ENCODE measurements around the gene MDFI. TPM values are rescaled to one million over a fixed set of nuclear protein-coding genes. Genes with fewer than 3 reads are reported as not detected.

The MDFI gene
- total RNA-seq, 2 experiments from 2014 or later: not detected

- Histone ChIP-seq H3K27me3 (ENCODE audit: control insufficient read depth in 1 of 2, insufficient read depth in 2 of 2, low read length in 2 of 2) (peaks cover 0 to 6% of the 10 kb centered on the region in 2 experiments), H3K9me3 (ENCODE audit: control insufficient read depth in 1 of 2, insufficient read depth in 1 of 2, low read length in 2 of 2) (peaks cover 0 to 3% of the 10 kb centered on the region in 2 experiments), H3K4me1 (ENCODE audit: insufficient read depth, low read length) (no peaks in the 10 kb centered on the region), H3K27ac (ENCODE audit: low read depth in 1 of 2, low read length in 2 of 2) (no peak overlapping the region), H3K4me3 (ENCODE audit: low read length) (no peak overlapping the region), H3K36me3 (ENCODE audit: insufficient read depth, low read length) (no peaks in the 10 kb centered on the region)
- DNase-seq (no peak), ATAC-seq (ENCODE audit: poor library complexity) (no peak)
- Mint-ChIP-seq H3K27ac (no peak overlapping the region), H3K4me3 (no peak overlapping the region), H3K36me3 (ENCODE audit: low read depth) (no peaks in the 10 kb centered on the region), H3K4me1 (ENCODE audit: low read depth) (no peaks in the 10 kb centered on the region), H3K9me3 (no peaks in the 10 kb centered on the region), H3K27me3 (peaks cover 29% of the 10 kb centered on the region)
- CTCF ChIA-PET: no interaction called here
- no peak for TF ChIP-seq CTCF (IDR thresholded peaks at IDR 0.05)
- intact Hi-C loops (cut with DNase I, micrococcal nuclease): no loop called here
- POLR2A ChIA-PET: no interaction called here
These were observed 16.0 kb downstream of the MDFI start for GRCh38 chr6:41654151-41654697.

DNA sequence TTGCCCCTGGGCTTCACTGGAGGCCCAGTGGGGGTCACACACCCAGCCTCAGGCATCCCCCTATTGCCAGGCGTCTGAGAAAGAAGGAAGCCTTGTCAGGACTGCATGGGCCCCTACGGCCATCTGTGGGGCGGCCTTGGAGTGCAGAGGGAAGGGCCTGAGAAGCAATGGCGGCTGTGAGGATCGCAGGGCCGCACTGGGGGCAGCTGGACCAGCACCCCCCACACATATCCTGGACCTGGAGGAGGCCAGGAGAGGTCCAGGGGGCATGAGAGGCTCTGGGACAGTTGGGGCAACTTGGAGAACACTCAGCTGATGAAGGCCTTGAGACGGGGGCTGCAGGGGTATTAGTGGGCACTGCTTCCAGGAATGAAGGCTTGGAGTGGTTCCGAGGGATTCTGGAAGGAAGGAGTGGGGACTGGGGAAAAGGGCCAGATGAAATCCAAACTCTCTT lies 16.5 kb downstream of the MDFI start:
- H3K9me3 Mint-ChIP-seq: no peaks in the 10 kb centered on the region
- POLR2A ChIA-PET: no interaction called here
- ATAC-seq (ENCODE audit: poor library complexity) (no peak), DNase-seq (no peak)
- no peak for TF ChIP-seq CTCF (IDR thresholded peaks at IDR 0.05)
- no peak overlapping the region for H3K27ac Mint-ChIP-seq
- H3K36me3 Mint-ChIP-seq (ENCODE audit: low read depth): no peaks in the 10 kb centered on the region
- H3K9me3 ChIP-seq (ENCODE audit: control insufficient read depth in 1 of 2, insufficient read depth in 1 of 2, low read length in 2 of 2): peaks cover 0 to 3% of the 10 kb centered on the region in 2 experiments
- H3K36me3 ChIP-seq (ENCODE audit: insufficient read depth, low read length): no peaks in the 10 kb centered on the region
- CTCF ChIA-PET: no interaction called here
- H3K4me3 ChIP-seq (ENCODE audit: low read length): no peak overlapping the region
- no peak overlapping the region for H3K4me3 Mint-ChIP-seq
- peaks cover 29% of the 10 kb centered on the region for H3K27me3 Mint-ChIP-seq
- H3K27ac ChIP-seq (ENCODE audit: low read depth in 1 of 2, low read length in 2 of 2): no peak overlapping the region
- intact Hi-C loops (cut with DNase I, micrococcal nuclease): no loop called here
- H3K4me1 ChIP-seq (ENCODE audit: insufficient read depth, low read length): no peaks in the 10 kb centered on the region
- no peaks in the 10 kb centered on the region for H3K4me1 Mint-ChIP-seq (ENCODE audit: low read depth)
- H3K27me3 ChIP-seq (ENCODE audit: control insufficient read depth in 1 of 2, insufficient read depth in 2 of 2, low read length in 2 of 2): peaks cover under 1 to 6% of the 10 kb centered on the region in 2 experiments

GRCh38 chr6:41655176-41655575 lies 16.9 kb downstream of the MDFI start:
- no peaks in the 10 kb centered on the region for H3K4me1 ChIP-seq (ENCODE audit: insufficient read depth, low read length)
- H3K27me3 Mint-ChIP-seq: peaks cover 29% of the 10 kb centered on the region
- ChIA-PET POLR2A (no interaction called here), CTCF (no interaction called here)
- no peaks in the 10 kb centered on the region for H3K36me3 Mint-ChIP-seq (ENCODE audit: low read depth)
- no peak overlapping the region for H3K27ac Mint-ChIP-seq
- no peaks in the 10 kb centered on the region for H3K36me3 ChIP-seq (ENCODE audit: insufficient read depth, low read length)
- H3K4me3 ChIP-seq (ENCODE audit: low read length): no peak overlapping the region
- H3K9me3 Mint-ChIP-seq: no peaks in the 10 kb centered on the region
- peaks cover 0 to 3% of the 10 kb centered on the region in 2 experiments for H3K9me3 ChIP-seq (ENCODE audit: control insufficient read depth in 1 of 2, insufficient read depth in 1 of 2, low read length in 2 of 2)
- H3K27me3 ChIP-seq (ENCODE audit: control insufficient read depth in 1 of 2, insufficient read depth in 2 of 2, low read length in 2 of 2): peaks cover 5 to 6% of the 10 kb centered on the region in 2 experiments
- DNase-seq: no peak
- no peak for ATAC-seq (ENCODE audit: poor library complexity)
- H3K27ac ChIP-seq (ENCODE audit: low read depth in 1 of 2, low read length in 2 of 2): no peak overlapping the region
- intact Hi-C loops (cut with DNase I, micrococcal nuclease): no loop called here
- H3K4me3 Mint-ChIP-seq: no peak overlapping the region
- no peaks in the 10 kb centered on the region for H3K4me1 Mint-ChIP-seq (ENCODE audit: low read depth)
- no peak for TF ChIP-seq CTCF (IDR thresholded peaks at IDR 0.05)

Measured in CD4-positive, alpha-beta T cell (primary cell).